Lung microvascular endothelial cell (primary cell): ENCODE measurements around the gene PKIB. TPM values are rescaled to one million over a fixed set of nuclear protein-coding genes. Genes with fewer than 3 reads are reported as not detected.
"Not testable (repeated sequence)": the region's sequence is repeated elsewhere in the genome, so short reads cannot be mapped to it uniquely, and the experiment has no call there.

ENCODE experiments used
- DNase-seq, 2 donors: peaks; one replicate each; pipeline versions ENCODE4 v3.0.0 to v3.0.0-alpha.2; 2010; ENCODE audit warnings: low read depth in 2 of 2
- total RNA-seq: library from RNA; depleted of rRNA; stranded (reverse); fragments of >200 nt; gene quantifications from 2 replicates; pipeline ENCODE4 v1.2.1, GENCODE V29; 2014

Gene PKIB
- total RNA-seq, 1 donor from 2014 or later, result 0.20 TPM

DNA sequence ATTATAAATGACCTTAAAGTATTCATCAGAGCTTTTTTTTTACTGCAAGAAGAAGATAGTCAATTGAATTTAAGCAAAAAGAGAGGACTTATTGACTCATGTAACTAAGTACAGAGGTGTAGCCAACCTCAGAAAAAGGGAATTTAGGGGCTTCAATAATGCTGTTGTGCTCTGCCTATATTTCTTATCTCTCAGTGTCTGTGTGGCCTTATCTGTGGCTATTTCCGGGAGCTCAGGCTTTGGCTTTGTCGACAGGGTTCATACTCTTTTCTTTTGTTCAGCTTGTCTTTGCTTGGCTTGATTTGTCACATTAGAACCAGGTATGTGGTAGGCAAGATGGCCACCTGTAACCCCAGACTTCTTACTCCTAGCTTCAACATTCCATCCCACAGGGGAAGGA lies 130.7 kb downstream of the PKIB start:
- DNase-seq, result no peak

DNA sequence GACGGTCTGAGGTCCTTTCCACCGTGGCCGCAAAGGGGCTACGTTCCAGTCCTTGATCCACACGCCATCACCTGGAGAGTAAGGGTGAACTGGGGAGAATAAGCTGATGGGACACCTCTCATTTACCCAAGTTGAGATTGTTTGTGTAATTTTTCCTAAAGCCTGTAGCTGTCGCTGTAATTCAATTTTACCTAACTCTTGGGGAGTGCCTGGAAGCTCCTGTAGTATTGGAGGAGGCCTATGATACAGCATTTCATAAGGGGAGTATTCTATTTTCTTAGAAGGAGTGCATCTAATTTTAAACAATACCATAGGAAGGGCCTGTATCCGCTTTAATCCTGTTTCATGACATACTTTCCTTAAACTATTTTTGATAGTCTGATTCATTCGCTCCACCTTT lies 134.0 kb downstream of the PKIB start:
- peak; percentile 3 for DNase-seq

DNA sequence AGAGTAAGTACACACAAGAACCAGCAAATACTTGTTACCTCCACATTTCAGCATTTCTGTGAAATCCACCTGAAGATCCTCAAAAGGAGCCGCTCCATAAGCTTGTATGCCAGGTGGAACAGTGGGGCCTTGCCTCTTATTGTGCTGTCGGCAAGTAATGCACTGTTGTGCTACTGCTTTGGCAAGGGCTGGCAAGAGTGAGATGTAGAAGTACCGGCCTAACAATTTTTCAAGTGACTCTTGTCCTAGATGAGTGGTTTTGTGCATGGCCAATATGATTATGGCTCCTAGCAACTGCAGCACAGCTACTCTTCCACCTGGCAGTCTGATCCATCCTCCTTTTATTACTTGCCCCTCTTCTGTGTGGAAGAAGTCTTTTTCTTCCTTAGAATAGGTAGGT lies 134.7 kb downstream of the PKIB start:
- not testable (repeated sequence) for DNase-seq

DNA sequence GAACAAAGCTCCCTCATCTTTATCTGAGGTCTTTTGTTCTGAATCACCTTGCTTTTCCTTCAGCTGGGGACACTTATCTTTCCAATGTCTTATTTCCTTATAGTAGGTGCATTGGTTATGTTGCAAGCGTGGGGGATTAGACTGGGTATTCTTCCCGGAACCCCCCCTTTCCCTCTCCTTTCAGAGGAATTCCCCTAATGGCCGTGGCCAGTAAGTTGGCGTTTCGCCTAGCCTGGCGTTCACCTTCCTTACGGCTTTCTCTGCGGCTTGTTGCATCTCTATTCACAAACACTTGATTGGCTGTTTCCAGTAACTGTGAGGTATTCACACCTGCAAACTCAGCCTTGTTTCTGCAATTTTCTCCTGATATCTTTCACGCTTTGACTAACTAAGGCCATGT lies 136.5 kb downstream of the PKIB start:
- DNase-seq, result no peak

DNA sequence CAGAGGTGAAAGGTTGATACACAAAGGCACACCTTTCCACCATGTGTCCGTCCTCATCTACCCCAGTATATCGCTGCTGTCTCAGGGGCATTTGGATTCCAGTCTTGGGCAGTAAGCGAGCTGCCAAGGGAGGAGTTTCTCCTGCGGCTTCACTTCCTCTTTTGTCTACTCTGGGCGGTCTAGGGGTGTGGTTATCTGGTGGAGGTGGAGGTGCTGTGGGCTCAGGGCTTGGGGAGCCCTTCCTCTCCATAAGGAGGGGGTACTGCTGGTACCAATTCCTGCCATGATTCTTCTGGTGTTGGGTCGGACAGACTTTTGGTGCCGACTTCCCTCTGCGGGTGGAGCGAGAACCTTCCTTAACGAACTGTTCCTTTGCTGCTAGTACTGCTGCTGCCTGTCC lies 137.4 kb downstream of the PKIB start:
- no peak for DNase-seq

DNA sequence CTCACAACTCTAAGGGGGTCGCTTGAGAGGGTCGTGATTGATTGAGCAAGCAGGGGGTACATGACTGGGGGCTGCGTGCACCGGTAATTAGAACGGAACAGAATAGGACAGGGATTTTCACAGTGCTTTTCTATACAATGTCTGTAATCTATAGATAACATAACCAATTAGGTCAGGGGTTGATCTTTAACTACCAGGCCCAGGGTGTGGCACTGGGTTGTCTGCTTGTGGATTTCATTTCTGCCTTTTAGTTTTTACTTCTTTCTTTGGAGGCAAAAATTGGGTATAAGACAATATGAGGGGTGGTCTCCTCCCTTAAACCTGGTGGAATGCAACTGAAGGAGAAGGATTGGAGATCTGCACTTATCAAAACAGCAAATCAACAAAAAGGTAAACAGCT lies 138.7 kb downstream of the PKIB start:
- not testable (repeated sequence) for DNase-seq

DNA sequence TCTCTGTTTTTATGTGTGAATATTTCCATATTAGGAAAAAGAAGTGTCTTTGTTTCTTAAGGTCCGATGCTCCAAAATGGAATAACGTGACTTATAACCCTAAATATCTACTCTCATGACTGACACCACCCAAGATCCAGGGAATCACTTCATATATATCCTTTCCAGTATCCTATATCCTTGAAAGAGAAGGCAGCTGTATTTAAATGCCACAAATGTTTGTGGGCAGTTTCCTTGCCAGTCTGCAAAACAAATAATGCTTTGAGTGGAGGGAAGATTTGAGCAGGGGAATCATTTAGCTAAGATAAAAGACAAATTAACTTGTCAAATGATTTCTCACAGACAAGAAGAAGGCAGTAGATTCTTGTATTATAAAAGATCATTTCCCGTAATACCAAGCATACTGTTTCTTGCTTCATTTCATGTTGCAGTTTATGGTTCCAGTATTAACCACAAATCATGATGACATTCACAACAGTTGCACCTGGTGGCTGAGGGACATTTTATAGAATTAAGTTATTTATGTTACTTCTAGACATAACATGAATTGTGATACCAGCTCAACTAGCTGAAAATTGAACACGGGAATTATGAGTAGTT lies 139.3 kb downstream of the PKIB start:
- no peak for DNase-seq

DNA sequence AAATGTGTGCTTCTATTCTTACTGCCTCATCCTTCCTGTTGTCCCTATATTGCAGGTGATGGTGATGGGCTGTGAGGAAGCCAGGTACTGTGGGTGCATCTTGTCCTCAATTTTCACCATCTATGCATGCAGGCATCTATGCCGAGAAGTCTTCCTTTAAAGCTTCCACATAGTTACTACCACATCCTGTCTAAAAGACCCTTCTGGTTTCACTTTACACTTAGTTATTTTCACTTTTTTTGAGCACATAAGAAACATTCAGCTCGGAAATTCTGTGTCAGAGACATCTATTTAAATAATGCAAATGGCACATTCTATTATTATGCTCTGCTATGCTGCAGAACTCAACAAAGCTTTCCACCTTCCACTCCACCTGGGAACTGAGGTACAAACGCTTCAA lies 141.1 kb downstream of the PKIB start:
- no peak for DNase-seq

DNA sequence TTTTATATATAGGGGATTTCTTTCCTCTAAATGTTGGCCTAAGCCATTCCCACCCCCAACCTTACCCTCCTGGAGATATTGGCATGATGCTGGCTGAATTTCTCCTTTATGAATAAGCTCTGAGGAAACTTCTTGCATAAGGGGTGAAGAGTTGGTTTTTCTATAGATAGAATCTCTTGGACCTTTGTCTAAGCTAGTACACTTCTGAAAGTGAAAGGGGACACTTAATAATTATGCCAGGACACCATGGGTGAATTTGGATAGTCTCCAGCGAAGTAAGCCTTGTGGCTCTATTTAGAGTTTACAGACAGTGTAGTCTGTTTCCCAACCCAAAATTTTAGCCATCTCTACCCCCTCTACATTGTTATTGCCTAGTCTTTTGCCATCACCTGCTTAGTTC lies 142.3 kb downstream of the PKIB start:
- no peak for DNase-seq

DNA sequence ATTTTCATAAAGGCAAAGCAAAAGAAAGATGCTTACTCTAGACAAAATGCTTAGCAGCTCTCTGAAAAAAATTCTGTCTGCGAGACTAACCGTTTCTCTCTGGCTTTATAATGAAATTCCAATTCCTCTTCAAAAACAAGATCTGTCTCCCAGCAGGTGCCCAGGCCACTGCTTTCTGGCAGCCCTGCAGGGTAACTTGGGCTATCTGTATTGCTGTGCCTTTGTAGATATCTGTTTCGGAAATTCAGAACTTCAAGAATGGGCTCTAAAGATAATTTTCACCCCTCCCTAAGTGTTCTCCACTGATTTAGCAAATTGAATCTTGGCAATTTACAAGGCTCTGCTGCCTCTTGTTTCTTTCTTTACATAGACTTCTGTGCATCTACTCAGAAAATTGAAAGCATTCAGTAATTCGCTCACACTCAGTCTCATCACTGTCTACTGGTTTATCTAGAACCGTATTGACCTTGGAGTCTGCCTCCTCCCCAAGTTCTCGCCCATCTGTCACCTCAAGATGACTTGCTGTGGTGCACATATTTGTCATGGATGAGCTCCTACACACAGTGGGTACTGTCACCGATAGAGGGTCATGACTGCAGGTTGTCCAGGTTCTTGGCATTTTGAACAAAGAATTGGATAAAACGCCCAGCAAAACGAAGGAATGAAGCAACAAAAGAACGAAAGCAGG lies 142.9 kb downstream of the PKIB start:
- DNase-seq, result no peak

DNA sequence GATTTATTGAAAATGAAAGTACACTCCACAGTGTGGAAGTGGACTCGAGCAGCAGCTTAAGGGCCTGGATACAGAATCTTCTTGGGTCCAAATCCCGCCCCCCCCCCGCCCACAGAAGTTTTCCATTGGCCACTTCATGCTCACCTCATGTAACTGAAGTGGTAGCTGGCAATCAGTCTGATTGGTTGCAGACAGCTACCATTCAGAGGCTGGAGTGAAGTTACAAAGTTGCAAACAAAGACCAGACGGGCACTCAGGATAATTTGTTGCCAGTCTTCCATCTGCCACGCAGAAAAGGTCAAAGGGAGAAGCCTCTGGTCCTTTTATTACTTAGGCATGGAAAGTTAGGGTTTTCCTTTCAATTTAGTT lies 143.5 kb downstream of the PKIB start:
- DNase-seq, result no peak

DNA sequence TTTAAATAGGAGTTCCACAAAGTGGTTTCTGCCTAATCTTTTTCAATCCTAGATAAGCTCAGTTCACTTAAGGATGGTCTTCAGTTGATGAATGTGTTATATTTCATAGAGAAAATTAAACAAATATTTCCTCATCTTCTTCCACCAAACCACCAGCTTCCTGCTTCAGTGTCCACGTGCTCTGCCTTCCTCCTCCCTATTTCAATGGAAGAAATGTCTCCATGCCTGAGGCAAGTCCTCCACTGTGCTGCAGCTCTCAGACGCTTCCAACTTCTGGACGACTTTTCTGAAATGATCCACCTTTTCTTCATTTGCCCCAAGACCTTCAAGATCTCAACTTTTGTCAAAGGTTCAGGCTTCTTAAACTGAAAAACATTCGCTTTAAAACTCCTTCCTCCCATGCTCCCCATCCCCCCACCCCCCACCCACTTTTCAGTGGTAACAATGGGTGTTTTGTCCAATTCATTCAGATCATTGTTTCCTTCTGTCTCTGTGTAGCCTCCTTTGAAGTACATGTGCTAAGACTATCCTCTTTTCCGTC lies 144.1 kb downstream of the PKIB start:
- no peak for DNase-seq

DNA sequence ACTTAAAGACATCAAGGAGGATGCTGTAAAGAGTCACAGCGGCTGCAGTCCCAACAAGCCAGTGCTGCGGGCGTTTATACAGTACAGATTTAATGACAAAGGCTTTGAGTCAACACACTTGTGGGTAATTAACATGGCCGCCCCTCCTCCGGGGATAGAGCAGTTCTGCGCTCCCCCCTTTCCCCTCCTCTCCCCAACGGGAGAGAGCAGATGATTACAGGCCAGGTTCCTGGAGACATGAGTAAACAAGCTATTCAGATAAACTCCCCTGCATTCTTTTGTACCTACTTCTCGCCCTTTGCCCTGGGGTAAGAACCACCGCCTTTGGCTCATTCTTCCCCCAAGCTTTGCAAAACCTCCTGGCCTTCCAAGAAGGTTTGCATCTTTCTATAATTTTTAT lies 145.7 kb downstream of the PKIB start:
- no peak for DNase-seq

DNA sequence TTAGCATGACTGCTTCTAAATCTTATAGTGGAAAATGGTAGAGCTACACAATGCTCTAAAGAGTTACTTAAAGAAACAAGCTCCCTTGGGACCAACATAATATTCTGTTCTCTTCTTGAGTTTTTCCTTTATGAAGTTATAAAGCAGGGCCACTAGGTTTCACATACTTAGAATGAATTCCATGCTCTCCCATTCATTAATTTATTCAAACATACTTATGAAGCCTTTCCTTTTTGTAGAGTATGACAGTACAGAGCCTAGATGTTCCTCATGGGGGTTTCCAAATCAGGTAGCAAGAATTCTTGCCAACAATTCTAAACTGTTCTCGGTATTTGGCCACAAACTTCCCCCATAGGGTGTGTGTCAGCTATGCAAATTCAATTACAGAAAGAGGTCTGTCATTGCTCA lies 148.7 kb downstream of the PKIB start:
- DNase-seq, result no peak

DNA sequence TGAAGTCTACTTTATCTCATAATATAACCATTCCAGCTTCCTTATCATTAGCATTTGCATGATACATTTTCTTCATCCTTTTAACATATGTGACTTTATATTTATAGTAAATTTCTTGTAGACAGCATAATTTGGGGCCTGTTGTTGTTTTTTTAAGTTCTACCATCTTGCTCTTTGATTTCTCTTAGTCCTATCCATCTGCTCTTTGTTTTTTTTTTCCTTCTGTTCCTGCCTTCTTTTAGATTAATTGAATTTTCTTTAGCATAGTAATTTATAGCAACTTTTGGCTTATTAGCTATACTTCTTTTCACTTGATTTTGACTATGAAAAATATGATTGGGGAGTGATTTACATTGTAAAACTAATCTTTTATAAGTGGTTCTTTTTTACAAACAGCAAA lies 150.1 kb downstream of the PKIB start:
- DNase-seq, result no peak

DNA sequence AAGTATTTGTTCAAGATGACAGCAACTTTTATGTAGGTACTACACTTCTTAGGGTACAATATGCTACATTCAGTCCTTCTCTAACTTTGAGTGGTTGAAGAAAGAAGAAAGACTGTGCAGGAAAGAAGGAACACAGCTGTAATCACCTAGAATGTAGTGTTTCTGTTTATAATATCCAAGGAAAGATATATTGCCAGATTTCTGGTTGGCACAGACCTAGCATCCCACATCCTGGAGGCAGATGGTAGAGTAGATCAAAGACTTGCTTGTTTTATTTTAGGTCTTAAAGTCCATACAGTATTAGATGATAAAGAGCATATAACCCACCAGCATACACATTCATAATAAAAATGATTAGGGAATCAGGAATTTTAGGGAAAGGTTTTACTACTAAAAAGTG lies 156.1 kb downstream of the PKIB start:
- no peak for DNase-seq

DNA sequence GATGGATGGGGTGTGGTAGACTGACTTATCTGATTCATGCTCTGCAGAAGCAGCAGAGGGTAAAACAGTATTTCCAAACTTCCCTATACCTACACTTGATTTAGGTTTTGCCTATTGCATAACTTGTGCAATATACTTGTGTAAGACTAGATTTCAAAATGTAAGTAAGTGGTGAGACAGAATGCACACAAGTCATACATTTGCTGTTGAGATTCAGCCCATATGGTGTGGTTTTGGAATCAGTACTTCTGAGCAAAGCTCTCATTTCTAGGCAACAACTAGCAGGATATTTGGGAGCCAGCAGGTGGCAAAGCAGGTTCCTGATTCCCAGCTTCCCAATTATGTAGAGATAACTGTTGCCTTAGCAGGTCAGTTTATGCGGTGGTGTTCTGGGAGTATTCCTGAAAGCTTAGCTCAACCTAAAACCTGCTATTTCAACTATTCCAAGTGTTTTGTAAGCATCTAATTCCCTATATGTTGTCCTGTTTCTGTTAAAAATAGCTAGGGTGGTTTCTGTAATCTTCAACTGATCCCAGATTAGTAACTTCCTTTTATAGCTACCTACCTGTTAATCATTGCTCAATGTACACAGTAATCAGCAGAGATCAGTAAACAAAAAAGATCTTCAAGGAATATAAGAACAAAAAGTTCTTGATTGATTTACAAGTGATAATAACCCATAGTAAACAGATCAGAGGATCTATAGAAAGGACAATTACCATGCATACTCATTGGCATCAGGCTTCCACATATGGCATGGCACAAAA lies 160.8 kb downstream of the PKIB start:
- no peak for DNase-seq

DNA sequence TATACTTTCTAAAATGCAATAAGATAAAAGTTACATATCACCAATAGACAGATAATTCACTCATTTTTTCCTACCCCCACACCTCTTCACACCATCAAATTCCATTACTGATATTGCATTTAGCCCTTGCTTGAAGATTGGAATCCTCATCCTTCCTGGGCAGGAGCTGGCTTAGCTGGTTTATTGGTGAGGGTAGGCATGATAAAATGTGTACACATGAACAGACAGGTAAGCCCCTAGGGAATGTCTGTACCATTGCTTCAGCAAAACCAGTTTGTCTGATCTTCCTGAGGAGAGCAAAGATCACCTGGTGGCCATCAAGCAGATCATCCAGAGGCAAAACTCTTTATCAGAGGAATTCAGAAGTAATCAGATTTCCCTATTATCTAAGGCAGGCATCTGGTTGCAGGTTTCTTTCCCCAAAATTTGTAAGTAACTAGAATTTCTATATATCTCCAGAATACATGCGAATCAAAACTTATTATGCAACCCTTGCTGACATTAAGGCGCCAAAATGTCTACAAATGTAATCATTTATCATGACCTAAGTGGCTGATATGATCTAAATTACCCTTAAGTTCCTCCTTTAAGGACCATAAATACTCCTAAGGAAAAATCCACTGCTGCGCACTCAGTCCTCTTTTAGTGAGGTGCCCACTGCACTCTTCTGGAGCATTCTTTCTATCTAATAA lies 162.7 kb downstream of the PKIB start:
- DNase-seq, result no peak
